GM18508 (cell line): ENCODE measurements around the gene SLC25A20.
"Not testable (repeated sequence)": the region's sequence is repeated elsewhere in the genome, so short reads cannot be mapped to it uniquely, and the experiment has no call there.

Source experiments
- ATAC-seq: cut with Tn5 transposase; IDR thresholded peaks from one replicate; pipeline ENCODE4 v1.9.1; 2021; ENCODE audit warnings: moderate number of reproducible peaks; ENCODE audit not compliant: insufficient read depth, unreplicated experiment

The SLC25A20 gene

DNA sequence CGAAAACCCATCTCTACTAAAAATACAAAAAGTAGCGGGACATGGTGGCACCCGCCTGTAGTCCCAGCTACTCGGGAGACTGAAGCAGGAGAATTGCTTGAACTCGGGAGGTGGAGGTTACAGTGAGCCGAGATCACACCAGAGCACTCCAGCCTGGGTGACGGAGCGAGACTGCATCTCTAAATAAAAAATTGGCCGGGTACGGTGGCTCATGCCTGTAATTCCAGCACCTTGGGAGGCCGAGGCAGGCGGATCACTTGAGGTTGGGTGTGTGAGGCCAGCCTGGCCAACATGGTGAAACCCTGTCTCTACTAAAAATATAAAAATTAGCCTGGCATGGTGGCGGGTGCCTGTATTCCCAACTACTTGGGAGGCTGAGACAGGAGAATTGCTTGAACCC lies 8.3 kb upstream of the SLC25A20 start:
- not testable (repeated sequence) for ATAC-seq

DNA sequence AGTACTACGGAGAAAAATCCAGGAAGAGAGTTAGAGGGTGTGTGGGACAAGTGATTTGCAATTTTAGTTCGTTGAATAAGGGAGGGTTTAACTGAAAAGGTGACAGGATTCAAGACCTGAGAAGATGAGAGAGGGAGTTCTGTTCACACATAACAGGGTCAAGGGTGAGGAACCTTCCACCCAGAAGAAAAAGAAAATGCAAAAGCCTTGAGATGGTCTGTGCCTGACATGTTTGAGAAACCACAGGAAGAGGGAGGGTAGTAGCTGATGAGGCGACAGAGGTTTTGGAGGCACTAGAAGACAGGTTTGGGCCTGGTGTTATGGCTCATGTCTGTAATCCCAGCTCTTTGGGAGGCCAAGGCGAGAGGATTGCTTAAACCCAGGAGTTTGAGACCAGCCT lies 591 bp upstream of the SLC25A20 start:
- no peak for ATAC-seq

GRCh38 chr3:48897460-48898376 lies 964 bp downstream of the SLC25A20 start:
- ATAC-seq: no peak

- no peak for ATAC-seq
These were observed 1.7 kb downstream of the SLC25A20 start for GRCh38 chr3:48896936-48897335.

DNA sequence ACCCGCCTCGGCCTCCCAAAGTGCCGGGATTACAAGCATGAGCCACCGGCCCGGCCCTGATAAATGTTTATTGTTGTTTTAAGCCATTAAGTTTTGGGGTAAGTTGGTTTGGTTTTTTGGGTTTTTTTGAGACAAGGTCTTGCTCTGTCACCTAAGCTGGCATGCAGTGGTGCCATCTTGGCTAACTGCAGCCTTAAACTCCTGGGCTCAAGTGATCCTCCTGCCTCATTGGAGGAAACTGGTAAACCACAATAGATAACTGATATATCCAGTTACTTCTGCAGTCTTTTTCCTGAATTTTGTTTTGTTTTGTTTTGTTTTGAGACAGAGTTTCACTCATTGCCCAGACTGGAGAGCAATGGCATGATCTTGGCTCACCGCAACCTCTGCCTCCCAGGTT lies 4.2 kb downstream of the SLC25A20 start:
- ATAC-seq: no peak

DNA sequence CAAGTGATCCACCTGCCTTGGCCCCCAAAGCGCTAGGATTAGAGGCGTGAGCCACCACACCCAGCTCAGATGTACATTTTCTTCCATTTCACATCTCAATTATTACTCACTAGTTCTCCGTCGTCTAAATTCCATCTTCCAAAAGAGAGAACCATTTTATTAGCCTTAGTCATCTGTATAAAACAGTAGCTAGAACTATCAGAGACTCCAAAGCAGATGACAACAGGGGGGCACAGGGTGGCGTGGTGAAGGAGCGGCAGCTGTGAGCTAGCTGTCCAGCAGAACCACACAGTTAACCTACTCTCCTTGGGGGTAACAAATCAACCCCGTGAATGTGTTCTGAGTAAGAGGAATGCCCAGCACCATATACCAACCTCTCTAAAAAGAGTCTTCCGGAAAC lies 7.1 kb downstream of the SLC25A20 start:
- no peak for ATAC-seq

DNA sequence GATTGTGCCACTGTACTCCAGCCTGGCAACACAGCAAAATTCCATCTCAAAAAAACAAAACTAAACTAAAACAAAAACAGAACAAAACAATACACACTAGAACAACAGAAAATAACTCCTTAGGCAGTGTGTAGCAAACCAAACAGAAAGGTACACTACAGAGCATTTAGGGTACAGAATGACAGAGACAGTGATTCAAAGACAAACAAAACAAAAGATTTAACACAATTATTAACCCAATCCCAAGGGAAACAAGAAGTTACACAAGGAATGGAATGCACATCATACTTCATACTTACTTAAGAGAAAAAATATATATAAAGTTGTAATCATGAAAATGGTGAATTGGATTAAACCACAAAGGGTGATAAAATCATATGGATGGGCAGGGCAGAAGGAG lies 12.9 kb downstream of the SLC25A20 start:
- ATAC-seq: no peak

GRCh38 chr3:48881652-48882114 lies 17.0 kb downstream of the SLC25A20 start:
- no peak for ATAC-seq

DNA sequence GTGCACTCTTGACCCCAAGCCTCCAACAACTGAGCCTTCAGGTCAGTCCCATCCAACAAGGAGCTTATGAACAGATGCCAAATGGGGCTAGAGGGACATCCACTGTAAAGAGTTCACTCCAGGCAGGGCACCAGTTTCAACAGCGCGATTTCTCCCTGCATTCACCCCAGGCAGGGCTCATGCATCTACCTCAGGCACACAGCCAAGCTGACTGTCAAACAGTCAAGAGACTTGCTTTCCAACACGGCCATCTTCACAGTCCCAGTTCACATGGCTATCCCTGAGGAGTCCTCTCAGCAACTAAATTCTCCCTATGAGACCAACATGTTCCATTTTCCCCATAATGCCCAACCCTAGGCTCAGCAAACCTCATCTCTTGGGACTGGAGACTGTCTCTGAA lies 17.7 kb downstream of the SLC25A20 start:
- no peak for ATAC-seq

GRCh38 chr3:48879994-48880377 lies 18.7 kb downstream of the SLC25A20 start:
- ATAC-seq: no peak

DNA sequence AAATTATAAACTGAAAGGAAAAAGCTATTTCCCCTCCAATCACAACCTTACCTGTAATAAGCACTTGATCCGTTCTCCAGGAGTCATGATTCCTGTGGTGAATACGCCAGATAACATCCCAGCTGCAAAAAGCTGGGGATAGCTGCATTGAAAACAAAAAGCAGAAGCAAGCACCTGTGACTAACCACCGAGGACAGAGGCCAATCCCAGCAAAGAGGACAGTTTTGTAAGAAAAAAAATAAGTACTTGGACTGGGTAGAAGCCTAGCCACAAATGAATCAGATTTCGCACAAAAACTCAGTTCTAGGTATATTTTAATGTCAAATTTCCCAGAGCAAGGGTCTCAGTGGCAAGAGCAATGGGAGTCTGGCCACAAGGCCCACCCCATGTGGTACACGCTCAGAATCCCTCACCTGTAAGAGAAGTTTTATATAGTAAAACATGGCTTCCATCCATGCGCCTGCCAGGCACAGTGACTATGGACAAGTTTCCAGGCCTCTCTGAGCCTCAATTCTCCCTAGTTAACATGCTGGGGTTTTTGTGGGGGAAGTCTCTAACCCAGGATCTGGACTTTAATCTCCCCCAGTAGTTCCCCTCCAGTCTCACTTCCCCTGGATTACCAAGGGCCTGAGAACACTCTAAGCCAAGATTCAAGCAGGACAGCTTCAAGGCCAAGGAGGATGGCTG lies 19.2 kb downstream of the SLC25A20 start:
- no peak for ATAC-seq

DNA sequence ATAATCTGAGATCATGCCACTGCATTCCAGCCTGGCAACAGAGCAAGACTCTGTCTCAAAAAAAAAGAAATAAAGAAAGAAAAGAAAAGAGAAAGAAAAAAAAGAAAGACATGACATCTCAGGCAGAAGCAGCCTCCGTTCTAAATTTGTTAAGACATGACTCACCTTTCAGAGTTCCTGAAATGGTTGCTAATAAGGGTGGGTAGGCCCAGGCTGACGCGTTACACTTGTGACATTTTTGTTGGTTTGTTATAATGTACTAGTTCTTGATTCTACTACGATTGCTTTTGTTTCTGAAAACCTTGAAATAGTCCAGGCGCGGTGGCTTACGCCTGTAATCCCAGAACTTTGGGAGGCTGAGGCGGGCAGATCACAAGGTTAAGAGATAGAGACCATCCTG lies 21.0 kb downstream of the SLC25A20 start:
- no peak for ATAC-seq

DNA sequence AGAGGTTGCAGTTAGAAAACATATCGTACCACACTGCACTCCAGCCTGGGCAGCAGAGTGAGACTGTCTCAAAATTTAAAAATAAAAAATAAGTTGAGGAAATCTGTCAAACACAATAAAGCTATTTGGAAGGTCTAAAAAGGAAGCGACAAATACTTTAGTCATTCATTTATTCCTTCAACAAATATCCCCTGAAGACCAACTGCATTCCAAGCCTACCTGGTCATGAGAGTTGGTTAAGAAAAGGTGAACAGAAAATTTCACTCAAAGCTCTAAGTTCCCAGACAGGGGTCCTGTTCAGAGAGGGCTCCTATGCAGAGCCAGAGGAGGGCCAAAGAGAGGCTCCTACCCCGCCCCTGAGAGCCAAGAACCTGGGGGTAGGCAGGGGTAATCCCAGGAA lies 35.6 kb downstream of the SLC25A20 start:
- ATAC-seq: no peak

- no peak for ATAC-seq
These were observed 39.5 kb downstream of the SLC25A20 start for GRCh38 chr3:48859206-48859605.

DNA sequence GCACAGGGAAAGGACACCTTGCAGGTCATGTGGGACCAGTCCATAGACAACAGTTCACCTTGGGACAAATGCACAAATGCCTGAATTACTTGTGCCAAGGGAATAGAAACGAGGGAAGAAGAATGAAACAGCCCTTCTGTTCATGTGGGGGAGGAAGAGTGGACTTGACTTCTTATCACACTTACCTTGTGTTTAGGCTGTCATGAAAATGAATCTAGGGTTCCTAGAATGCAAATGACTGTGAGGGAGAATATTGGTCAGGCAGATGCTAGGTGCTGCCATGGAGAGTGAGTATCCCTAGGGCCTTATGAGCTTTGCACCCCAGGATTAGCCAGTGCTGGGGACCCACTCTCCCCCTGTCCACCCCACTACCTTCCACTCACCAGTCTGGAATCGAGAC lies 40.0 kb downstream of the SLC25A20 start:
- ATAC-seq: no peak

- ATAC-seq: no peak
These were observed 41.0 kb downstream of the SLC25A20 start for GRCh38 chr3:48857641-48858040.

DNA sequence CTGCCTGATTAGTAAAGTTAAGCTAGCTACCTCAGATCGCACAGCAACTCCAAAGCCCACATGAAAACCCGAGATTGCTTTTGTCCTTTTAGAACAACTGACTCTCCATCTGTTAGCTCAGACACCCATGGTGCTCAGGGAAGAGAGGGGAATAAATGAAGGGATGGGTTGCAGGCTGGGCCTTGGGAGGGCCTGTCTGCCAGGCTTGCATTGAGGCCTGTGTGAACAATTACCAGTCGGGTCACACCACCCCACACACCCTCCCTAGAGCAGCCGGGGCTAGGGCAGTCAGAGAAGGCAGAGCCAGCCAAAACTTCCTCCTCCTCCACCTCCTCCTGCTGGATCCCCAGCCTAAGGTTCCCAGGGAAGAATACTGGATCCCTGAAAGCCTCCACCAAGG lies 42.2 kb downstream of the SLC25A20 start:
- ATAC-seq: no peak

- ATAC-seq: no peak
These were observed 42.8 kb downstream of the SLC25A20 start for GRCh38 chr3:48855681-48856447.

DNA sequence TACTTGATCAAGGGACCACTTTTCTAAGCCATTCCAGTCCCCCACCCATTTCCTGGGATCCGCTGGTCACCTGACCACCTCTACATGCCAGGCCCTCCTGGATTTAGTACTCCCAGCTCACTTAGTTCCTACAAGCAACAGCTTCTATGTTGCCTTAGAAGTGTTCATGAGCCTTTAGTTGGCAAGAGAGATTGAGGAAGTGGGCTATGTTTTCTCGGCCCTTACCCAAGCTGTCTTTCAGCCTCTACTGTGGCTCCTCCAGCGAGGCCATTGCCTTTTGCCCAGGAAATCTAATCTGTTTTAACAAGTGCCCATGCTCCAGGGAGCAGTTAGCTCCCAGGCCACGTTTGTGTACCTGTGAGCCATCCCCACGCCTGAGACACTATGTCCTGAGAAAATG lies 46.5 kb downstream of the SLC25A20 start:
- no peak for ATAC-seq

GRCh38 chr3:48851407-48851806 lies 47.3 kb downstream of the SLC25A20 start:
- ATAC-seq: no peak
